HFF-Myc (cell line): ENCODE results near the gene SCARB1.

Experiments
- DNase-seq: peaks from one replicate; pipeline ENCODE4 v3.0.0-alpha.2; 2011; ENCODE audit warnings: low read depth; ENCODE audit errors: extremely low read depth
- H3K4me3 ChIP-seq: replicated peaks from 2 replicates; pipeline ENCODE4 v1.5.1; 2011; ENCODE audit warnings: low read depth, mild to moderate bottlenecking, control low read depth, low read length
- TF ChIP-seq, protein P1 (sequence below): IDR thresholded peaks from 2 replicates; pipeline ENCODE4 v1.5.1; 2012; ENCODE audit warnings: mild to moderate bottlenecking, low read depth, low read length, control low read depth; ENCODE audit errors: missing control alignments

Gene SCARB1

DNA sequence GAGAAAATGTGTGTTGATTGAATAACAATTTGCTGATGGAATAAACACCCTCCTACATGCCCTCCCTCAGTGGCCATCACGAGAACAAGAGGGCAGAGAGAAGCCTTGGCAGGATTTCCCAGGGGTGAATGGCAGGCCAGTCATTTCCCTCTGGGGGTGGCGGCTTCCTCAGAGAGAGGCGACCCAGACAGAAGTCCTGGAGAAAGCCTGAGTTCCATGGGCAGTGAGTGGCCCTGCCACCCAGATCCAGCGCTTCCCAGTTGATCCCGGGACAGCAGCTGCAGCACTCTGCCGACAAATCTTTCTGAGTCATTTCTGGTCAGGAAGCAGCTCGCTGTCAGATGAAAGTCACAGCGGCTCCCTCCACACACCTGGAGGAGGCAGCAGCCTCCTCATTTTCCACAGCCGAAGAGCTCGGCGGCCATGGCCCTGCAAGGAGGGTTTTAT, 123.0 kb downstream of the SCARB1 start:
- H3K4me3 ChIP-seq, result no peak overlapping the region
- TF ChIP-seq, protein P1, sequence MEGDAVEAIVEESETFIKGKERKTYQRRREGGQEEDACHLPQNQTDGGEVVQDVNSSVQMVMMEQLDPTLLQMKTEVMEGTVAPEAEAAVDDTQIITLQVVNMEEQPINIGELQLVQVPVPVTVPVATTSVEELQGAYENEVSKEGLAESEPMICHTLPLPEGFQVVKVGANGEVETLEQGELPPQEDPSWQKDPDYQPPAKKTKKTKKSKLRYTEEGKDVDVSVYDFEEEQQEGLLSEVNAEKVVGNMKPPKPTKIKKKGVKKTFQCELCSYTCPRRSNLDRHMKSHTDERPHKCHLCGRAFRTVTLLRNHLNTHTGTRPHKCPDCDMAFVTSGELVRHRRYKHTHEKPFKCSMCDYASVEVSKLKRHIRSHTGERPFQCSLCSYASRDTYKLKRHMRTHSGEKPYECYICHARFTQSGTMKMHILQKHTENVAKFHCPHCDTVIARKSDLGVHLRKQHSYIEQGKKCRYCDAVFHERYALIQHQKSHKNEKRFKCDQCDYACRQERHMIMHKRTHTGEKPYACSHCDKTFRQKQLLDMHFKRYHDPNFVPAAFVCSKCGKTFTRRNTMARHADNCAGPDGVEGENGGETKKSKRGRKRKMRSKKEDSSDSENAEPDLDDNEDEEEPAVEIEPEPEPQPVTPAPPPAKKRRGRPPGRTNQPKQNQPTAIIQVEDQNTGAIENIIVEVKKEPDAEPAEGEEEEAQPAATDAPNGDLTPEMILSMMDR, result no peak
- DNase-seq, result no peak

DNA sequence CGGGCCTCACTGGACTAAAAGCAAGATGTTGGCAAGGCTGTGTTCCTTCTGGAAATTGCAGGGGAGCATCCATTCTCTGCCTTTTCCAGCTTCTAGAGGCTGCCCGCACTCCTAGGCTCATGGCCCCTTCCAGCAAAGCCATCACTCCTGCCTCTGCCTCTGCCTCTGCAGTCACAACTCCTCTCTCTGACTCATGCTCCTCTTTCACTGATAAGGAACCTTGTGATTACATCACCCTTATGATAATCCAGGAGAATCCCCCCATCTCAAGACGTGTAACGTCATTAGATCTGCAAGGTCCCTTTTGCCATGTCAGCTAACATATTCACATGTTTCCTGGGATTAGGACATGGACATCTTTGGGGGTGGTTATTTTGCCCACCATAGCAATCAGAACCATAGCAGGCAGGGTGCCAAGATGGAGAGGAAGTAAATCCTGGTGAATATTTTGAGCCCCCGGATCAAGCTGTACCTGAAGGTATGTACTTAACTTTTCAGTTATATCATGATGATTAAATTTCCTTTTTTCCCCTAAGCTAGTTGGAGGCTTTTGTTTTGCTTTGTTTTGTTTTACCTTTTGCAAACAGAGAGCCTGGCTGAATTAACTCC, 123.6 kb downstream of the SCARB1 start:
- TF ChIP-seq, protein P1, result no peak
- H3K4me3 ChIP-seq, result no peak overlapping the region
- DNase-seq, result no peak

DNA sequence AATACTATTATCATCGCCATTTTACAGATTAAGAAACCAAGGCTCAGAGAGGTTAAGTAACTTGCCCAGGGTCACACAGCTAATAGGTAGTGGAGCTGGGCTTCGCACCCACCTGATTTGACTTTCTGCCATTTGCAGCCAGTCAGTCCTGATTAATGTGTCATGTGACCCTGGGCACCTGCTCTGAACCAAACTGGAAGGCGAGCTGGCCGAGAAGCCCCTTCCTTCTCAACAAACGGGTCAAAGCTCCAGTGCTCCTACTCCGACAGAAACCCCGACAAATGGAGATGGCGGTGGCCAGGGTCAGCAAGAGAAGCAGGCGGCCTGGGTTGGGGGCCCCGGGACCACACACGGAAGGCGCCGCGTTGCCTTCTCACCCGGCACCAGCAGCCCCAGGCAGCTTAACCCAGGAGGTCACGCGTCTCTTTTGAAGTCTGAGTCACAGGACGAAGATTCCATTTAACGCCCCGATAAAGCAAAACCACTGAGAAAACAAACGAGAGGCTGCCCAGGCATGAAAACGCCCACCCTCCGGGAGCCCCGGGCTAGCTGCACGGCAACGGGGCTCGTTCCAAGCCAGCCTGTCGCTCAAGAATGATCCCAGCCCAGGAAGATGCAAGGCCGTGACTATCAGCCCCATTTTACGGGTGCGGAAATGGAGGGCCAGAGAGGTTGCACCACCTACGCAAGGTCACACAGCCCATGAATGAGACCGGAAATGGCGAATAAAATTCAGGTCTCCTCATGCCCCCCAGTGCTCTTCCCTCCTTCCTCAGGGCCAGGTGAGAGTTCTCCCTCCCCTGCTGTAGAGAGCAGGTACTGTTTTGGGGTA, 124.8 kb downstream of the SCARB1 start:
- TF ChIP-seq, protein P1, result no peak
- no peak for DNase-seq
- no peak overlapping the region for H3K4me3 ChIP-seq

DNA sequence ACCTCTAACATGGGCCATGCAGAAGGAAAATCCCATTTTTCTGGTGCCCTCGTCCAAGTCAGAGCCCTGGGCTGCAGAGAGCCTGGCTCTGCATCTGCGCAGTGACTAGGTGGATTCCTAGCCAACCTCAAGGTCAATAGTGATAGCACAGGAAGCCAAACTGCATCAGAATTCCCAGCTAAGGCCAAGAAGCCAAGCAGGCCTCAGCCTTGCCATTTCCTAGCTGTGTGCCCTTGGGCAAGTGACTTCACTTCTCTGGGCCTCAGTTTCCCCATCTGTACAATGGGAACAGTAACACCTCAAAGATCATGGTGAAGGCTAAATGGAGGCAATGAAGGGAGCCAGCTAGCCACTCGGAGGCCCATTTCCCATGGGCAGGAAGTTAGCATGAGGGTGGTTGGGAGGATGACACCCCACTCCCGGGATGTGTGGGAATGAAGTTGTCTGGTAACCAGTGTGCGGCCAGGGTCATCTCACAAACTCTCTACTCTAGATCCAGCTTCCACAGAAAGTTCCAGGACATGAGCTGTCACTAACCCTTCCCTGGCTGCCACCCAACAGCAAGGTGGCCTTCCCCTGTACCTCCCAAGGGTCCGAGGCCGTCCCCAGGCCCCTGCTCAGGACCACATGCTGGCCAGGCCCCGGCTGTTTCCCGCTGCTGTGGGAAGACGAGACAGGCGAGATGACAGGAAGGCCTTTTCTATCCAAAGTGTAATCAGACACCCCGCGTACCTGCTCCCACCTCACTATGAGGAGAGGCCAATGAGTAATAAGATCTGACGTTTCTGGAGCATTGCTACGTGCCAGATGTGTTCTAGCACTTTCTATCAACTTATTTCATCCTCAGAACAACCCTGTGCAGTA, 125.7 kb downstream of the SCARB1 start:
- H3K4me3 ChIP-seq, result no peak overlapping the region
- DNase-seq, result no peak
- TF ChIP-seq, protein P1, result no peak

DNA sequence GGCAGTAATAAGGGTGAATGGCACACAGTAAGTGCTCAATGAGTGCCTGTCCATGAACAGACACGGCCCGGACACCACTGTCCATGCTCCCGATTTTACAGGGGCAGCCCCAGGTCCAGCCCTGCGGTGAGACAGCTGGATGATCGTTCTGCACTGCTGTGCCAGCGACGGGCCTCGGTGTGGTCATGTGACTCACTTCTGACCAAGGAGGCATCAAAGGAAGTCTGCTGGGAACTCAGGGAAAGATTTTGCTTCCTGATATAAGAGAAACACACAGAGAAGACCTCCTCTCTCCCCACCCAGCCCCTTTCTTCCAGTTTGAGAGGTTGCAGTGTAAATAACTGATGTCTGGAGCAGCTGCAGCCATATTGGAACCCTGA, 126.6 kb downstream of the SCARB1 start:
- DNase-seq, result no peak
- TF ChIP-seq, protein P1, result no peak
- H3K4me3 ChIP-seq, result no peak overlapping the region

DNA sequence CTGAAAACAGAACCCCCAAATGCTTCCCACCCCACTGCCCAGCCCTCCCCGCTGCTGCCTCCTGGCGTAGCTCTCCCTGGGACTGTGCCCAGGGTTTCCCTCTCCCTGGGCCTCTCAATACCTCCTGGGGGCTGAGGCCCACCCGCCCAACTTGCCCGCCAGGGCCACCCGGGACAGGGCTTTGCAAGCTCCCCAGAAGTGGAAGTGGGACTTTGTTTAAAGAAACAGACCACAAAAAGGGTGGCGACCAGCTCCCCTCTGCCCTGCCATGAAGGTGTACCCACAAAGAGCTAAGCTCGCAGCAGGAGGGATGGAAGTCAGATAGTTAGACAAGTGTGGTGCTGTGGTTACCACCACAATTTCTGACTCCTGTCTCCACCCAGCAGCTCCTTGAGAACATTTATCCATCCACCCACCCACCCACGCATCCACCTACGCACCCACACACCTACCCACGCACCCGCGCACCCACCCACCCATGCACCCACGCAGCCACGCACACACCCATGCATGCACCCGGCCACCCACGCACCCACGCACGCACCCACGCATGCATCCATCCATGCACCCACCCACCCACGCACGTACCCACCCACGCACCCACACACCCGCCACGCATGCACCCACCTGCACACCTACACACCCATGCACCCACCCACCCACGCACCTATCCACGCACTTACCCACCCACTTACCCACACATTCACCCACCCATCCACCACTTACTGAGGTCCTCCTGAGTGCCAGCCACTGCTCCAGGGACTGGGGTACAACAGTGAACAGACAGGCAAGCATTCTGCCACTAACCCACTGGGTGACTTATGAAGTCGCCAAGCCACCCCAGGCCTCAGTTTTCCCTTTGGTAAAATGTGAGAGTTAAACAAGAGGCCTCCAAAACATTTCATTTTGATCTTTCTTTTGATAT, 127.3 kb downstream of the SCARB1 start:
- DNase-seq, result no peak
- no peak overlapping the region for H3K4me3 ChIP-seq
- TF ChIP-seq, protein P1, result no peak
